HG02973 (cell line): ENCODE data around the gene CHMP6.
"Not testable (repeated sequence)": the region's sequence is repeated elsewhere in the genome, so short reads cannot be mapped to it uniquely, and the experiment has no call there.

Experiments used
- ATAC-seq: cut with Tn5 transposase; IDR thresholded peaks from one replicate; pipeline ENCODE4 v1.9.1; 2021; ENCODE audit warnings: moderate library complexity; ENCODE audit not compliant: unreplicated experiment

CHMP6 gene

DNA sequence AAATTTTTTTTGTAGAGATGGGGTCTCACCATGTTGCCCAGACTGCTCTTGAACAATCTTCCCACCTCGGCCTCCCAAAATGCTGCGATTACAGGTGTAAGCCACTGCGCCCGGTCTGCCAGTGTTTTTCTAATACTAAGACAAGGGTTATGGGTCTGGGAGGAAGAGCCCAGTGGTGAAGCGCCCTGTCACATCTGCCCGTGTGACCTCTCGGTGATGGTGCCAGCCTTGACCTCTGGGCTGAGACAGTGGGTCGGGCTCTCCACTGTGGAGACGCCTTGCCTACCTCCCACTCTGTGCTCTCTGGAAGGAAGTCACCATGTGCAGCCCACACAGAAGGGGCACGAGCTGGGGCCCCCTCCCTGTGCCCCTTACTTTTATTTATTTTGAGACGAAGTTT lies 38.2 kb downstream of the CHMP6 start:
- no peak for ATAC-seq

DNA sequence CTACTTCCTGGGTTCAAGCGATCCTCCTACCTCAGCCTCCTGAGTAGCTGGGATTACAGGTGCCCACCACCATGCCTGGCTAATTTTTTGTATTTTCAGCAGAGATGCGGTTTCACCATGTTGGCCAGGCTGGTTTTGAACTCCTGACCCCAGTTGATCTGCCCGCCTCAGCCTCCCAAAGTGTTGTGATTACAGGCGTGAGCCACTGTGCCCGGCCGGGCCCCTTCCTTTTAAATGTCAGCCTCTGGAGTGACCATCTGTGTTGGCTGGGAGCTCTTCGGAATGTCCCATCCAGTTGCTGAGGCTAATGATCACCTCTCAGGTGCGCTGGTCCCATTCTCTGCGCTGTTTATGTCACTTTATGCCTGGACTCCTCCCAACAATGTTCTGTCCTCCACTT lies 38.7 kb downstream of the CHMP6 start:
- not testable (repeated sequence) for ATAC-seq

DNA sequence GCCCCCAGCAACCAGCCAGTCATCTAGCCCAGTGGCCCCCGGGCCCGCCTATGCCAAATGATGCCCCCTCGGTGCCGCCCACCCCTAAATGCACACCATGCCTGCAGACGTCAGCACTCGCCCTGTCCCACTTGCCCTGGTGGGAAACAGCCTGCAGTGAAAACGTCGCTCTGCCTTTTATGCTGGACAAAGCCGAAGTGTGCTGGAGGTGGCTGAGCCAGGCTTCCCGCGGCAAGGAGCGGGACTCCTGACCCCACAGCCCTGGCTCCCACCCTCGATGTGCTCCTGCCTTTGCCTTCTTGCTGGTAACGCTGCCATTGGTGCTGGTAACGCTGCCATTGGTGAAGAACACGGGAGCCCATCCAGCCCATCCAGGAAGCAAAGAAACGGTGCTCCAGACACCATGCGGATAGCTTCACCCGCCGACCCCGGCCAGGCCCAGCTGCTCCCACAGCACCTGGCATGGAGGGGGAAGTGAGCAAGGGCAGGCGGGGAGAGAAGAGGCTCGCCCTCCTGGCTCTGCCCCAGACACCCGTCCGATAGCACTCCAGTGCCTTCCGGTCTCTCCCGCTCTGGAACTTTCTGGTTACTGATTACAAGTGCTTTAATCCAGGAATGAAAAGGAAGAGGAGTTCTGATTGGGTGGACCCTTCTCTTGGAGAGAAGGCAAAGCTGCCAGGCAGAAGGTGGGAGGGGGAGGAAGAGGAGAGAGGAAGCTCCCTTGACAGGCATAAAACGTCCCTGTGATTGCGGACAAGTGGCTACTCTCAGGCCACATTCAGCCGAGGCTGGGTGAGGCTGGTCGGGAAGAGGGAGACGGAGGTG lies 39.3 kb downstream of the CHMP6 start:
- no peak for ATAC-seq

DNA sequence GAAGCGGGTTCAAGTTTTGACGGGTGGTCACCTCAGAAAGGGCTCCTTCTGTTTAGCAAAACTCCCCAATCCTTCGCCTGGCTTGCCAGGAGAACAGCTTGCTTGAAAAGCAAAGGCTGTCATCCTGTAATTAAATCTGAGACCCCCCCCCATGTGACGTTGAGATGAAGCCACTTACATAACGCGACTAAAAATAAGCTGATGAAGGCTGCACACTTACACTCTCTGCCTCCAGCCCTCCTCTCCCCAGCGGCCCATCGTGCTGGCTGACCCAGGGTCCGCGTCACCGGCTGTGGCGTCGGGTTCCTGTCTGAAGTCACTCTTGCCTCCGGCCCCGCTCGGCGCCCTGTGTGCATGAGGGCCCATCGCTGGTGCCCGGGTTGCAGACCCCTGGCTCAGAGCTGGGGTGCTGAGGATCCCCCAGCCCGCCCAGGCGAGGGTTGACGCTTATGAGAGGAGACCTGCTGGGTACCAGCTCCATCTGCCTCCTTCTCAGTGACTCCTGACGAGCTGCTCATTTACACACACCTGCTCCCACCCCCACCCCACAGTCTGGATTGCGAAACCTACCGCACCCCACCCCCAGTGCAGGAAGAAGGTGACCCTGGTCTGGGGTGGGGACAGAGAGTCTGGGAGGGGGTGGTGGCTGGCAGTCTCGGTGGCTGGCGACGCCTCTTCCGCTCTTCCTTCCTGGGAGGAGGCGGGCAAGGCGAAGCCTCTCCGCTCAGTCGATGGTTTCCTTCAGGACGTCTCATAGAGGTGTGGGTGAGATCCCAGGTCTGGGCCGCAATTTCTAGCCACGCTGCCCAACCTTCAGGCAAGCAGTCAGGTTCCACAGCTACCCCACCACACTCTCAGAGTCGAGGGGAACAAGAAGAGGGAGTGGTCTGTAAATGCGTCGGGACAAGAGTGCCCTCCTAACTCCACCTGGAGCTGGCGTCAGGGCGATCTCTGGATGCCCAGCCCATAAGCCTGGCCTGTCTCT lies 40.2 kb downstream of the CHMP6 start:
- ATAC-seq: no peak

DNA sequence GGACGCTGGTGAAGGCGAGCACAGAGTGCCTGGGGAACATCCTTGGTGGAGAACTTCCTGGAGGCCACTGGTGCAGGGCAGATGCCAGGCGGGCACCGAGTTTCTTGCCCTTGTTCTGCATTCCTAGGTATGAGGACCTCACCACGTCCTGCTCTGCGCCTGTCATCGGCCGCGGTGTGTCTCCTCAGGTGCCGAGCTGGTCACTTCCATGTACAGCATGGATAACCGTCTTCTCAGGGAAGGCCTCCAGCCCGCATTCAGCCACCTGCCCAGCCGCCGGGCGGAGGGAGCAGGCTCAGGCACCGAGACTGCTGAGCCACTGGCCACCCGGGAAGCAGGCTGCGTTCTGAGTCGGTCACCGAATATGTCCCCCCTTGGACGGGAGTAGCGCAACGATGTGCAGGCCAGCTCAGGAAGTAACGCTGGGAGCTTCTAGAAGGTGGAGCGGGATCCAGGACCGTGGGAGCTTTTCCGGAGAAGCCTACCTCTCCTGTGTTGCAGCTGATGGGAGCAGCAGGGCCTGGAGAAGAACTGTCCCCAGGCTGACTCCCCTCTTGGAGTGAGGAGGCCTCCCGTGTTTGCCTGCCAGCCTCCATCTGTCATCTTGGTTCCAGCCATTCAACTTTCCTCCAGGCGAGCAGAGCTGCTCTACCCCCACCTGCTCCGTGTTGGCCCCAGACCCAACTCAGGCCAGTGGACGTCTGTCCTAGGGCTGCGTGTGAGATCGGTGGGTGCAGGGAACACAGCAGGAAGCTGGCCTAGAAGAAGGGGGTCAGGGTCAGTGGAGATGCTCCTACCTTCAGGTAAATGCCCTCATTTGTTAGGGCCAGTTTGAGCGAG lies 41.2 kb downstream of the CHMP6 start:
- no peak for ATAC-seq

DNA sequence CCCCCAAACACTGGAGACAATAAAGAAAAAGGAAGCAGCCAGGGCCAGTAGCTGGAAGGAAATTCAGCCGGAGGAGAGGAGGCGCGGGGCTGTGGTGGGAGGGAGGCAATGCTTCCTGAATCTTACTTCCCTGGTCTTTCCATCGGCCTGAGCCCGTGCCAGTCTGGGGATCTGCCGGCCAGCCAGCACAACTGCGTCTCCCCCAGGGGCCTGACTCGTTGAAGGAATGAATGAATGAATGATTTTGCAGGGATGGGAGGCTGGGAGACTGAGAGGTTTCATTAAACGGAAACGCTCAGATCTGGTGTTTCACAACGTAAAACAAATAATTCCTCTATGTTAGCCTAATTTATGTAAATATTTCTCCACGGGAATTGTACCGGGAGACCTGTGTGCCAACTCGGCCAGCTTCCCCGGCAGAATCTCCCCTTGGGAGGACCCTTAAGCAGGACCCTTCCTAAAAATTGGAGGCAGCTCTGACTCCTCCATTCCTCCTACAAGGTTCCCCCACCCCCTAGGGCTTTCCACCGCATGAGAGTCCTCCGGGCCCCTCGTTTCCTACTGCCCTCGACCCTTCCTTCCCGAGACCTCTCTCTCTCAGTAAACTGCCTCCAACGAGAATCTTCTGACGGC lies 42.0 kb downstream of the CHMP6 start:
- no peak for ATAC-seq

DNA sequence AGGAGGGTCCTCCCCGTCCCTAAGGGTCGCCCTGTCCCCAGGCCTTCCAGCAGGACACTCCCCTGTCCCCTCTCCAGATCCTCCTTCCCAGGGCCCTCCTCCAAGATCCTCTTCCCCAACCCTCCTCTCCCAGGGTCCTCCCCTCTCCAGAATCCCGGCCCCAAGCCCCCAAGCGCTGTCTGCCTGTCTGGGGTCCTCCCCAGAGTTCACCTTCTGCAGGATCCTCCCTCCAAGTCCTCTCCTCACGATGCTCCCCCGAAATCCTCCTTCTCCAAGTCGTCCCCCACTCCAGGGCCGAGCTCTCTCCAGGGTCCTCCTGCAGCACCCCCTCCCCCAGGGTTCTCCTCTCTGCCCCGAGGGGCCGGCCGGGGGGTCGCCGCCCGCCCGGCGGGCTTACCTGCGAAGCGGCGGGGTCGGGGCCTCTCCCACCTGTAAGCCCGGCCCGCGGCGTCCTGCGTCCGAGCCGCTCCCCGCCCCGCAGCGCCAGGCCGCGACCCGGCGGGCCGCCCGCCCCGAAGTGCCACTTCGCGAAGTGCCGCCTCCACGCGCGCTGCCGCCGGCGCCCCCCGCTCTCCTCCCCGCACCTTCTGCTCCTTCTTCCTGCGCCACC lies 42.6 kb downstream of the CHMP6 start:
- ATAC-seq: peak; percentile 10

DNA sequence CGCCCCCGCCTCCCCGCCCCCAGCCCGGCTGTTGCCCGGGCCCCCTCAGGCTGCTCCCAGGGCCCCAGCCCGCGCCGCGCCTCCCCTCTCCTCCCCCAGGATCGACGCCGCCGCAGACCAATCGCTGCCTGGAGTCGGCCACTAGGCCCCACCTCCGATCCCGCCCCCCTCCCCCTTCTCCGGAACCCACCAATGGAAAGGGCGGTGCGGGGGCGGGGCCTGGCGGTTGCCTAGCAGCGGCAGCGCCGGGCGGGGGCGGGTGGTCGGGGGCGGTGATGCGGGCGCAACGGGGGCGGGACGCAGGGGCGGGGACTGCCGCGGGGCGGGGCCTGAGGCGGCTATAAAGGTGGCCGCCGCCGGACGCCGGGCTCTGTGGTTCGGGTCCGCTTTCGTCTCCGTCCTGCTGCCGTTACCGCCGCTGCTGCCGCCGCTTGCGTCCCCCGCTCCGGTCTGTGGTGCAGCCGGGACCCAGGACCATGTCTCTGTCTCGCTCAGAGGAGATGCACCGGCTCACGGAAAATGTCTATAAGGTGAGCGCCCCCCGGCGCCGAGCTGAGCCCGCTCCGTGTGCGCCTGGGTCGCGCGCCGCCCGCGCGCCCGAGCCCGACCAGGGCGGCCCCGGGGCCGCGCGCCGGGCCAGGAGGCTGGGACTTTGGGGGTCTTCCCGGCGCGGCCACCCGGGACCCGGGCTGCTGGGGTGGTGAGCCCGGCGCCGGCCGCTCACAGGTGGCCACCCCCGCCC lies 43.3 kb downstream of the CHMP6 start, which contains the start of gene BAIAP2:
BAIAP2 (plus strand) TSS at position 373 of the 742 bp plus-strand sequence; CDS start at position 477, 104 bp downstream.
- peak; percentile 56 for ATAC-seq

DNA sequence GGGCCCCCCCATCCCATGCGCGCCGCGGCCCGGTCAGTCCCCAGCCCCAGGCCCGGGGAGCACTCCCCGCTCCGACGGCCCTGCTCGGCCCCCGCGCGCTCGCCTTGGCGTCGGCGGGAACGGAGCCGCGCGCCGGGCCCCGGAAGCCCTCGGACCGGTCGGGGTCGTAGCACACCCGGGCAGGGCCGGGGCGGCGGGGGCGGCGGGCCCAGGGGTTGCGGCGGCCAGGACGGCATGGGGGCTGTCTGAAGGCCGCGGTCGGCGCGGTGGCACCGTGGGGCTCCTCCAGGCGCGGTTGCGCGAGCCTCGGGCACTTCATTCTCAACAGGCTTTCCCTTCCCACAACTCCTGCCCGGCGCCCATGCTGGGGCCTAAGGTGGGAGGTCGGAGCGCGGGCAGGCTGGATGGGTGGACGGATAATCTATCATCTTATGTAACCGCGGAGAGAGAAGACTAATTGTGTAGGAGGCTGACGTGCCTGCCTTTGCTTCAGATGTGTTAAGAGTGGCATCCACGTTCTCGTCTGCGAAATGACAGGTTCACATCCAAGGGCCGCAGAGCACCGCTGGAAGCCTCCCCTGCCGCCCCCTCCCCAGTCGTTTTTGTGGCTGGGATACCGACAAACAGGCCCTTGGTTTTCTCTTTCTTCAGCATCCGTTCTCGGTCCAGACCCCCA lies 44.0 kb downstream of the CHMP6 start:
- no peak for ATAC-seq

DNA sequence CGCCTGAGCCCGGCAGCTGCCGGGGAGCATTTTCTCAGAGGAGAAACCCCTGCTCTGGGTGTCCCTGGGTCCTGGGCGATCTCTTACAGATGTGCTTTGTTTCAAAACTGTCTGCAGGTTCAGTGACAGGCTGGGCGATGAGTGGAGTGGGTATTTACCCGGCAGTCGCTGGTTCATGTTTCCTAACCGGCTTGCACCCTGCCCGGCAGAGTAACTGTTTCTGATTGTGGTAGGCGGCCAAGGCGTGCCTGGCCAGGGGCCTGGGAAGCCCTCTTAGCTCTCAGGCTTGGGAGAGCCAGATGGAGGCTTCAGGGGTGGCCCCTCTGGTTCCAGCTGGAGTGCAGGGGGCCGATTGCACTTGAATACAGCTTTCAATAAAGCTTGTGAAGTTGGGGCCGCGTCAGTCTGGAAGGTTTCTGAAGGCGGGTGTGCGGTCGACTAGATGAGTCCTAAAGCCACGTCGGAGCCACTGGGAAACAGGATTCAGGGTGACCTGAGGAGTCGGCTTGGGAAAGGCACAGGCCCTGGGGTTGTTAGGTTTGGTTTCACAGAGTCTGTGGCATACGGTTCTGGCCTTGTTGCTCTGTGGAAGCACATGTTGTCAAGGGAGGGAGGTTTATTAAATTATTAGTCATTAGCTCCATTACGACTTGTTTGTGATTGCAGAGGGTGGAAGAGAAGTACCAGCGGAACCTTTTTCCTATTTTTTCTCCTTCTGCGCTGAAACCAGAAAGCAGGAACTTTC lies 44.7 kb downstream of the CHMP6 start:
- ATAC-seq: no peak

DNA sequence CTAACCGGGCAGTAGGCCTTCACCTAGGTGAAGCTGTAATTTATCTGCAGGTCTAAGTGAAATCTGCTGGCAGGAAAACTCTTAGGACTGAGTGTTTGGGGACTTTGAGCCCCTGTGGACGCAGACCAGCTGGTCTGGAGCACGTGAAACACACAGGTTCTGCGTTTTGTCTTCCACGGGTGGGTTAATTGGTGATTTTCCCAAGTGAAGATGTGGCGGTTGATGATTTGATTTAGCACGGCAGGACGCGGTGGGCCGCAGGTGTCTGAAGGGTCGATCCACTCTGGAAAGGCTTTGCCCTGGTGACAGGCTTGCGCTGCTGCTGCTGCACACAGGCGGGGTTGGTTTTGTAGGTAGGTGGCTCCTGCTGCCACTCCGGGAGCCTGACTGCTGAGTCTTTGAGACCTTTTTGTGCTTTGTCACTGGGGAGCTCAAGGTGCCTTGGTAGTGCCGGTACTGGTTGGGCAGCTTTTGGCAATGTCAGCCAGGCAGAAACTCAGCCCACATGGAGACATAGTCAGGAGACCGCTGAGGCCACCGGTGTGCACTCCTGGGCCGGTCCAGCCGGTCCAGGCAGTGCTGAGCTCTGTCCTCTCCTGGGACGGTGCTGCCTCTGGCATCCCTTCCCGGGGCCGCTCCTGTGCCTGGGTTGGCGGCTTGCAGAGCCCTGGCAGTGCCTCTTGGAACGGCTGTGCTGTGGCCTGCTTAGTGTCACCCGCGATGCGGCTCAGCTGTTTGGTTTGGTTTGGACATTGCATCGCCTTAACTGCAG lies 45.6 kb downstream of the CHMP6 start:
- no peak for ATAC-seq

DNA sequence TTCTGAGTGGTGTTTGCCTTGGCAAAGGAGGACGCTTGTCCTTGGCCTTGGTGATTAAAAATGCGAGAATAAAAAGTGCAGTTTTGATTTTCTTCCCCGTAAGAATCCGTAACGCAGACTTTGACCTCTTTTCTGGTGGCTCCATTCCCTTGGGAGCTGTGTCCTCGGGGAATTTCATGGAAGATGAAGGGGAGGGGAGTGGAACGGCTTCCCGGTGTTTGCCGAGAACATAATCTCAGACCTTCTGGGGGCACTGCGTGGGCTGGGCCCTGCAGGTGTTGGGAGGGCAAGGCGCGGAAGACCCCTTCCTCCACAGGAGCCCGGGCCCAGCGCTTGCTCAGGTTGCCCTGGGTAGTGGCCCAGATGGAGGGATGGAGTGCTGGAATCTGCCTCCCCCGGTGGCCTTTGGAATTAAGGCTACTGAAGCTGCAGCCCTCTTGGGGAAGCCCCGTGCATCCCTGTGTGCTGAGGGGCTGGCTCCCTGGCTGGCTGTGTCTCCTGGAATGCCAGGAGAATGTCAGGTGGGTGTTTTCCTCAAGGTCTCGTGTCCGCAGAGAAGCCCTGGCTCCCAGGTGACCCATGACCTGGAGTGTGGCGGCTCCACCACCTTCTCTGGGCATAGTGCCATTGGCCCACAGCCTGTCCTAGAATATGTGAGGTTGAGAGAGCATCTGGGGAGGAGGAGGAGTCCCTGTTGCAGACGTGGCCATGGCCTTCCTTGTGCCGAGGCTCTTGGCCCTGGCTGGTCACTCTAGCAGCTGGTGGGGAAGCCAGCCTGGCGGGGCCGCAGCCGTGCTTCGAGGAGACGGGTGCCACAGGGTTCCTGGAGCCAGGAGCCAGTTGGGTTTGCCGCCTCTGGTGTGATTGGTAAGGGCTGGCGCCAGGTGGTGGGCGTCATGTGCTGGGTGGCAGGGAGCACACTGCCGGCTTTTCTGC lies 46.4 kb downstream of the CHMP6 start:
- no peak for ATAC-seq

DNA sequence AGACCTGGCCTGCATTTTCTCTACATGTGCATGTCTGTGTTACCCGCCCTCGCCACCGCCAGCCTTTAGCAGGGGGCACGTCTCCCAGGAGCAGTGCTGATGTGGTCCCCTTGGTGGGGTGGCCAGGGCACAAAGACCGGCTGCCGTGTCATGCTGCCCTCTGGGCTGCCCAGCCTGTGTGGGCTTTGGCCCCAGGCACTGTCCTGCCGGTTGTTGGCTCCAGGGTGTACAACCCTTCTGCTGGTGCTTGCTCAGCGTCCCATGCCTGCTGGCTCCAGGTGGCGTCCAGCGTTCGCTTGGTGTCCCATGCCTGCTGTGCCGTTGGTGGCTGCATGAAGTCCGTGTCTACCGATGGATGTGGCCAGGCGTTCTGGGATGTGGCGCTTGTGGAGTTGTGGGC lies 47.5 kb downstream of the CHMP6 start:
- no peak for ATAC-seq

DNA sequence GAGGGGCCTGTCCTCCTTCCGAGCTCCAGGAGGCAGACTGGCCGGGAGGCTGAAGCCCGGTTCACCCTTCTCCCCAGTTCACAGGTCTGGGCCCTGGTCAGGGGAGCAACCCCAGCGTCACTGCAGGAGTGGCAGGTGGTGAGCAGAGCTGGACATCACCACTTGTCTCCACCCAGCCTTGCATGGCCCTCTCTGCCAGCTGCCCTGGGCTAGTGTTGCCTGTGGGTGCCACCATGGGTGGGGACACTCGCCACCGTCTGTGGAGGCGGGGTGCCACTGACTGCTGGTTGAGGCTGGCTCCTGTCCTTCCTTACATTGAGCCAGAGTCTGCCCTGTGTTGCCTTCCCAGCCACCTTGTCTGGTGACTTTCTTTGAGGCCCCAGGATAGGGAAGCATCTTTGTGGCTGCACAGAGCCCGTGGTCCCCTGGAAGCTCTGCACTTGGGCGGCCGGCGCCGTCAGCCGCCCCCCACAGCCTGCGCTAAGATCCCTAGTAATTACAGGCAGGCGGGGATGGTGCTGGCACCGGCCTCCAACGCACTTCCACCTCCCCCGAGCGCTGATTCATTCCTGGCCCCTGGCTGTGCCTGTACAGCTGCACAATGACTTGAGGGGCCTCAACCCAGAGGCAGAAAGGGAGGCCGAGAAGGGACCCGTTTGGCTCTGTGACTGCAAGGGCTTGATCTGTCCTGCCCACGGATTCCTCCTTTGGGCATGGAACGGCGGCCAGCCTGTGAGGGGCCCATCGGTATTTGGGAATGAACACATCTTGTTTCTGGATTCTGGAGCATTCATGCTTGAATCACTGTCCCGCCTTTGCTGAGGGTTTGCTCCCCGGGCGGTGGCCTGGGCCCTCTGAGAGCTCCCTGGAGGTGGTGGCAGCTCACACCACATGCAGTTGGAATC lies 48.5 kb downstream of the CHMP6 start:
- ATAC-seq: no peak

DNA sequence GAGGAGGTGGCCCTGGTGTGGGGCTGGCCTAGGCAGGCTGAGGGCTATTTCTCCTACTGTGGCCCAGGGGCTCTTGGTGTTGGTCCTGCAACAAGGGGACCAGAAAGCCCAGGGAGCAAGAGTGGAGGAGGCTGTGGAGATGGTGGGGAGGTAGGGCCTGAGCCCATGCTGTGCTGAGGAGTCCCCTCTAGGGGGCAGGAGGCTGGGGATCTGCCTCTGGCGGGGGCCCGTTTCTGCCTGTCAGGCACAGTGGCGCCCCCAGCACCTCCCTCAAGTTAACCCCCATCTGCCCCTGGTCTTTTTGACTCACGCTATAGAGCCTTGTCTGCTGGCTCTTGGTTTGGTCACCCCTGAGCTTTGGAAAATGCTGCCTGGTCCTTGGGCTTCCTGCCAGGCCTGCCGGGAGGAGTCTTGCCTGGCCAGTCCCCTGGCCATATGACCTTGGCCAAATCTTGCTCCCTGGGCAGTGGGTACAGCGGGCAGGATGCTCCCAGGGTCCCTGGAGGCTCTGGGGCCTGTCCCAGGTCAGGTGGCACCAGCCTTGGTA lies 49.2 kb downstream of the CHMP6 start:
- ATAC-seq: no peak
